ENCODE data around the gene CREB3L2.

- no peak for TF ChIP-seq CTCF (conservative IDR thresholded peaks at IDR 0.05)
- no peak for TF ChIP-seq ZFX (IDR thresholded peaks at IDR 0.05)
Observed at GRCh38 chr7:138036135-138036534, 34.2 kb upstream of the CREB3L2 start.
